22Rv1 (cell line): ENCODE data around the gene IQCH.

Experiments
- CTCF ChIP-seq: fragments of 450-650 bp; IDR thresholded peaks from 2 replicates; pipeline ENCODE4 v1.5.1; 2017; ENCODE audit warnings: mild to moderate bottlenecking
- ZFX ChIP-seq: fragments of 450-650 bp; IDR thresholded peaks from 2 replicates; pipeline ENCODE4 v1.6.1; 2017; ENCODE audit warnings: antibody characterized with exemption, borderline replicate concordance

- no peak for TF ChIP-seq ZFX
- TF ChIP-seq CTCF, result no peak
These were observed 29.7 kb upstream of the IQCH start for GRCh38 chr15:67224889-67225288.
